Neural cell (in vitro differentiated cells): Measurements from ENCODE around the gene FARP1. TPM values are rescaled to one million over a fixed set of nuclear protein-coding genes. Genes with fewer than 3 reads are reported as not detected.

Experiments used
- H2AFZ ChIP-seq: fragments of 200-600, 300-800 bp; sonication (generic), shearing (Covaris generic); 2 replicates; pipeline ENCODE4 v1.6.0; 2014; ENCODE audit warnings: low read depth, mild to moderate bottlenecking, antibody characterized with exemption, low read length, moderate library complexity
- H3F3A ChIP-seq: fragments of 200-600 bp; shearing (Covaris generic); 2 replicates; pipeline ENCODE4 v1.6.1; 2016; ENCODE audit warnings: mild to moderate bottlenecking, moderate library complexity, mixed read lengths, antibody characterized with exemption, low read length; ENCODE audit not compliant: insufficient read depth, poor library complexity, severe bottlenecking
- H3K27ac ChIP-seq: fragments of 200-600, 300-800 bp; sonication (generic), shearing (Covaris generic); 2 replicates; pipeline ENCODE4 v1.5.1; 2014; ENCODE audit warnings: mild to moderate bottlenecking, low read length, moderate library complexity
- H3K27me3 ChIP-seq: fragments of 300-800, 200-600 bp; sonication (generic), shearing (Covaris generic); 2 replicates; pipeline ENCODE4 v1.6.0; 2014; ENCODE audit warnings: mild to moderate bottlenecking, low read depth, low read length, moderate library complexity; ENCODE audit not compliant: insufficient read depth
- H3K36me3 ChIP-seq: fragments of 300-800, 200-600 bp; sonication (generic), shearing (Covaris generic); 2 replicates; pipeline ENCODE4 v1.5.1; 2014; ENCODE audit warnings: mild to moderate bottlenecking, antibody characterized with exemption, low read length, moderate library complexity; ENCODE audit not compliant: insufficient read depth
- H3K4me2 ChIP-seq: fragments of 300-800, 200-600 bp; sonication (generic), shearing (Covaris generic); 2 replicates; pipeline ENCODE4 v1.6.0; 2014; ENCODE audit warnings: mild to moderate bottlenecking, low read length
- H3K4me3 ChIP-seq: fragments of 300-800, 200-600 bp; sonication (generic), shearing (Covaris generic); 2 replicates; pipeline ENCODE4 v1.5.1; 2014; ENCODE audit warnings: mild to moderate bottlenecking, low read length, moderate library complexity
- H3K79me2 ChIP-seq: fragments of 200-600 bp; shearing (Covaris generic); replicated peaks from 2 replicates; pipeline ENCODE4 v1.6.0; 2014; ENCODE audit warnings: mild to moderate bottlenecking, low read length, moderate library complexity; ENCODE audit not compliant: insufficient read depth
- H3K9ac ChIP-seq: fragments of 300-800, 200-600 bp; sonication (generic), shearing (Covaris generic); 2 replicates; pipeline ENCODE4 v1.6.1; 2016; ENCODE audit warnings: mild to moderate bottlenecking, low read length, mixed read lengths
- H3K9me2 ChIP-seq: fragments of 200-600 bp; shearing (Covaris generic); 2 replicates; pipeline ENCODE4 v1.6.1; 2016; ENCODE audit warnings: mild to moderate bottlenecking, low read length, mixed read lengths; ENCODE audit not compliant: insufficient read depth
- H3K9me3 ChIP-seq: fragments of 200-600, 300-800 bp; sonication (generic), shearing (Covaris generic); 2 replicates; pipeline ENCODE4 v1.6.1; 2016; ENCODE audit warnings: mild to moderate bottlenecking, mixed run types, low read length, moderate library complexity, mixed read lengths
- H4K20me1 ChIP-seq: fragments of 200-600 bp; shearing (Covaris generic); 2 replicates; pipeline ENCODE4 v1.6.1; 2016; ENCODE audit warnings: mild to moderate bottlenecking, mixed run types; ENCODE audit not compliant: insufficient read depth
- EP300 ChIP-seq: fragments of 450-650 bp; conservative IDR thresholded peaks from 2 replicates; pipeline ENCODE4 v1.6.1; 2014; ENCODE audit warnings: antibody characterized with exemption, mild to moderate bottlenecking, moderate library complexity; ENCODE audit not compliant: poor library complexity, severe bottlenecking
- EZH2 ChIP-seq: fragments of 200-600, 300-800 bp; shearing (Covaris generic), sonication (generic); IDR thresholded peaks from 2 replicates; pipeline ENCODE4 v1.6.1; 2014; ENCODE audit warnings: antibody characterized with exemption, low read length, borderline replicate concordance, mild to moderate bottlenecking; ENCODE audit not compliant: insufficient read depth, poor library complexity, severe bottlenecking
- MXI1 ChIP-seq: fragments of 450-650 bp; conservative IDR thresholded peaks from 2 replicates; pipeline ENCODE4 v1.6.1; 2014; ENCODE audit warnings: antibody characterized with exemption, mild to moderate bottlenecking; ENCODE audit not compliant: poor library complexity, severe bottlenecking
- POLR2AphosphoS5 ChIP-seq: IDR thresholded peaks from 2 replicates; pipeline ENCODE4 v1.6.1; 2012
- RAD21 ChIP-seq: fragments of 450-650 bp; conservative IDR thresholded peaks from 2 replicates; pipeline ENCODE4 v1.6.1; 2014; ENCODE audit warnings: antibody characterized with exemption, mild to moderate bottlenecking, moderate library complexity
- SMC3 ChIP-seq: fragments of 450-650 bp; conservative IDR thresholded peaks from 2 replicates; pipeline ENCODE4 v1.6.1; 2014; ENCODE audit warnings: antibody characterized with exemption, mild to moderate bottlenecking, moderate library complexity; ENCODE audit not compliant: poor library complexity
- TAF1 ChIP-seq: IDR thresholded peaks from 2 replicates; pipeline ENCODE4 v1.6.1; 2012; ENCODE audit warnings: low read depth
- polyA plus RNA-seq: library from polyadenylated mRNA; depleted of rRNA; stranded (reverse); fragments of >200 nt; gene quantifications from 2 replicates; pipeline ENCODE4 v1.2.3, GENCODE V29; 2014
- TF ChIP-seq, protein P1 (sequence below): IDR thresholded peaks from 2 replicates; pipeline ENCODE4 v1.6.1; 2012; ENCODE audit warnings: borderline replicate concordance
- TF ChIP-seq, protein P2 (sequence below): fragments of 450-650 bp; IDR thresholded peaks from 2 replicates; pipeline ENCODE4 v1.5.1; 2014; ENCODE audit warnings: antibody characterized with exemption, mild to moderate bottlenecking, moderate library complexity; ENCODE audit not compliant: poor library complexity, severe bottlenecking

Gene FARP1
- polyA plus RNA-seq, 1 donor from 2014 or later = 19.7 TPM

DNA sequence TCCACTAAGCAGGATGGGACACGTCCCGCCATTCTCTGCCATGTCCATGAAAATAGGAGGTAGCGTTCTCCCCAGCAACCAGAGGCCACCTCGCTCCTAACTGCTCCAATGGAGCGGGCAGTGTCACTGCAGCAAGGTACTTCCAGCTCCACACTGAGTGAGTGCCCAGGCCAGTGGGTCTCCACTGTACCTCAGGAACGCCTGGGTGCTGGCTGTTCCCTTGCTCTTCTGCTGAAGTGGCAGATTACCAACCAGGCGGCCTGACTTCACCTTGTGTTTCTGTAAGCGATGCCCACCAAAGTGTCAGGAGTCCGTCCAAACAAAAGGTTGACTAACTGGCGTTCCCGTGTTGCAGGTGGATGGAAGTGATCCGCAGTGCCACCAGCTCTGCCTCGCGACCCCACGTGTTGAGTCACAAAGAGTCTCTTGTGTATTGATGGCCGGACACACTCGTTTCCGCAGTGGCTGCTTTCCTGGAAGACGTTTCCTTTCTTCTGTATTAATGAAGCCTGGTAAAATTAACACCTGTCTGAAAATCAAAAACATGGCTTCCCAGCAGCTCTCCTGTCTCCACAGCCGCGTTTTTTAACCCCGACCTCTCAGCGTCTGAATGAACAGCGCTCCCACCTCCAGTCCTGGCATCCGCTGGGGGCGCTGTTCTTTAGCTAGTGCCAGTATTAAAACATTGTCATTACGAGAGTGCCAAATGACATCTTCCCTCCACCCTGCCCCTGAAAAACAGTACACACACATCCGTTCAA lies 305.2 kb downstream of the FARP1 start (continued):
- TF ChIP-seq POLR2AphosphoS5 = no peak
- no peak for TF ChIP-seq EP300
- no peak for TF ChIP-seq TAF1

DNA sequence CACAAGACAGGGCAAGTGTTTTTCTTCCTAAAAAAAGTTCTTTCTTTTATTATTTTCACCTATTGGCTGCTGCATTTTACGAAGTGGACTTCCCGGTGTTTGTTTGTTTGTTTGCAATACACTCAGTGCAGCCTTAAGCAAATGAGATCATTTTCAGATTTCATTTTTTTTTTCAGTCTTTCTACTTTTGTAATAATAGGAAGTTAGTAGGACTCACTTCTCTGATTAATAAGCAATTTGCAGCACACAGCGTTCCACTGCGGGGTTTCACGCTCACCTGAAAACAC lies 305.7 kb downstream of the FARP1 start:
- Histone ChIP-seq H3K27ac (no peak overlapping the region), H3K4me2 (no peak overlapping the region), H3K4me3 (no peak overlapping the region), H3K9me2 (no peaks in the 10 kb centered on the region), H3K36me3 (no peaks in the 10 kb centered on the region), H3K9me3 (no peaks in the 10 kb centered on the region), H2AFZ (no peak overlapping the region), H3K9ac (no peak overlapping the region), H4K20me1 (no peaks in the 10 kb centered on the region), H3F3A (no peaks in the 10 kb centered on the region), H3K79me2 (peaks cover 2% of the 10 kb centered on the region), H3K27me3 (no peaks in the 10 kb centered on the region)
- TF ChIP-seq SMC3 = no peak
- no peak for TF ChIP-seq EZH2
- TF ChIP-seq, protein P1, sequence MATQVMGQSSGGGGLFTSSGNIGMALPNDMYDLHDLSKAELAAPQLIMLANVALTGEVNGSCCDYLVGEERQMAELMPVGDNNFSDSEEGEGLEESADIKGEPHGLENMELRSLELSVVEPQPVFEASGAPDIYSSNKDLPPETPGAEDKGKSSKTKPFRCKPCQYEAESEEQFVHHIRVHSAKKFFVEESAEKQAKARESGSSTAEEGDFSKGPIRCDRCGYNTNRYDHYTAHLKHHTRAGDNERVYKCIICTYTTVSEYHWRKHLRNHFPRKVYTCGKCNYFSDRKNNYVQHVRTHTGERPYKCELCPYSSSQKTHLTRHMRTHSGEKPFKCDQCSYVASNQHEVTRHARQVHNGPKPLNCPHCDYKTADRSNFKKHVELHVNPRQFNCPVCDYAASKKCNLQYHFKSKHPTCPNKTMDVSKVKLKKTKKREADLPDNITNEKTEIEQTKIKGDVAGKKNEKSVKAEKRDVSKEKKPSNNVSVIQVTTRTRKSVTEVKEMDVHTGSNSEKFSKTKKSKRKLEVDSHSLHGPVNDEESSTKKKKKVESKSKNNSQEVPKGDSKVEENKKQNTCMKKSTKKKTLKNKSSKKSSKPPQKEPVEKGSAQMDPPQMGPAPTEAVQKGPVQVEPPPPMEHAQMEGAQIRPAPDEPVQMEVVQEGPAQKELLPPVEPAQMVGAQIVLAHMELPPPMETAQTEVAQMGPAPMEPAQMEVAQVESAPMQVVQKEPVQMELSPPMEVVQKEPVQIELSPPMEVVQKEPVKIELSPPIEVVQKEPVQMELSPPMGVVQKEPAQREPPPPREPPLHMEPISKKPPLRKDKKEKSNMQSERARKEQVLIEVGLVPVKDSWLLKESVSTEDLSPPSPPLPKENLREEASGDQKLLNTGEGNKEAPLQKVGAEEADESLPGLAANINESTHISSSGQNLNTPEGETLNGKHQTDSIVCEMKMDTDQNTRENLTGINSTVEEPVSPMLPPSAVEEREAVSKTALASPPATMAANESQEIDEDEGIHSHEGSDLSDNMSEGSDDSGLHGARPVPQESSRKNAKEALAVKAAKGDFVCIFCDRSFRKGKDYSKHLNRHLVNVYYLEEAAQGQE = no peak
- TF ChIP-seq MXI1 = no peak
- TF ChIP-seq POLR2AphosphoS5 = no peak
- no peak for TF ChIP-seq RAD21
- no peak for TF ChIP-seq TAF1
- TF ChIP-seq, protein P2, sequence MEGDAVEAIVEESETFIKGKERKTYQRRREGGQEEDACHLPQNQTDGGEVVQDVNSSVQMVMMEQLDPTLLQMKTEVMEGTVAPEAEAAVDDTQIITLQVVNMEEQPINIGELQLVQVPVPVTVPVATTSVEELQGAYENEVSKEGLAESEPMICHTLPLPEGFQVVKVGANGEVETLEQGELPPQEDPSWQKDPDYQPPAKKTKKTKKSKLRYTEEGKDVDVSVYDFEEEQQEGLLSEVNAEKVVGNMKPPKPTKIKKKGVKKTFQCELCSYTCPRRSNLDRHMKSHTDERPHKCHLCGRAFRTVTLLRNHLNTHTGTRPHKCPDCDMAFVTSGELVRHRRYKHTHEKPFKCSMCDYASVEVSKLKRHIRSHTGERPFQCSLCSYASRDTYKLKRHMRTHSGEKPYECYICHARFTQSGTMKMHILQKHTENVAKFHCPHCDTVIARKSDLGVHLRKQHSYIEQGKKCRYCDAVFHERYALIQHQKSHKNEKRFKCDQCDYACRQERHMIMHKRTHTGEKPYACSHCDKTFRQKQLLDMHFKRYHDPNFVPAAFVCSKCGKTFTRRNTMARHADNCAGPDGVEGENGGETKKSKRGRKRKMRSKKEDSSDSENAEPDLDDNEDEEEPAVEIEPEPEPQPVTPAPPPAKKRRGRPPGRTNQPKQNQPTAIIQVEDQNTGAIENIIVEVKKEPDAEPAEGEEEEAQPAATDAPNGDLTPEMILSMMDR = no peak
- no peak for TF ChIP-seq EP300

DNA sequence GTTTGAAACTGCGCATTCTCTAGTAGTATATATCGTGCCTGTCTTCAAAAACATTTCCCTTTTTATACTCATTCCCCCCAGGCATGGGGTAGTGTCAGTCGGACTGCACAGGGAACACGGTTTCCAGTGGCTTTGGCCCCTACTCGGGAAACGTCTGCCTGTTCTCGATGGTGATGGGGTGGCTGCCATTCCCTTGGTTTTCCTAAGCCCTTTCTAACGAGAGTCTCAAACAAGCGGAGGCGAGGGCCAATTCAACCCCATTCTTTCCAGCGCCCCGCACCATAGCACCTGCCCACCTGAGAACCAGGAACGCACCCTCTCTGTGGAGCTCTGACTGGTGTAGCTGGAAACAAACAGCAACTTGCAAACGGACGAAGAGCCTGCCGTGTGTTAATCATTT lies 306.4 kb downstream of the FARP1 start:
- H3K9me3 ChIP-seq = no peaks in the 10 kb centered on the region
- peaks cover 2% of the 10 kb centered on the region for H3K79me2 ChIP-seq
- H3K9me2 ChIP-seq = no peaks in the 10 kb centered on the region
- H3K27ac ChIP-seq = no peak overlapping the region
- H2AFZ ChIP-seq = no peak overlapping the region
- no peak for TF ChIP-seq SMC3
- no peak for TF ChIP-seq EZH2
- no peak for TF ChIP-seq EP300
- no peak for TF ChIP-seq POLR2AphosphoS5
- TF ChIP-seq, protein P2 = no peak
- TF ChIP-seq RAD21 = no peak
- TF ChIP-seq MXI1 = no peak
- TF ChIP-seq TAF1 = no peak
- H3K4me2 ChIP-seq = no peak overlapping the region
- no peaks in the 10 kb centered on the region for H3F3A ChIP-seq
- no peaks in the 10 kb centered on the region for H3K36me3 ChIP-seq
- H3K4me3 ChIP-seq = no peak overlapping the region
- H3K27me3 ChIP-seq = no peaks in the 10 kb centered on the region
- no peak overlapping the region for H3K9ac ChIP-seq
- no peaks in the 10 kb centered on the region for H4K20me1 ChIP-seq
